Measurements from ENCODE around the gene TTC9C. TPM values are rescaled to one million over a fixed set of nuclear protein-coding genes. Genes with fewer than 3 reads are reported as not detected.
A peak's percentile ranks its signal among the peaks of the same experiment; 100 is the strongest.

The TTC9C gene
- total and polyA plus RNA-seq, 2 donors (not counting 3 experiments of a cell fraction or from before 2014, with no cell fraction given): 27.4 to 43.5 TPM

DNA sequence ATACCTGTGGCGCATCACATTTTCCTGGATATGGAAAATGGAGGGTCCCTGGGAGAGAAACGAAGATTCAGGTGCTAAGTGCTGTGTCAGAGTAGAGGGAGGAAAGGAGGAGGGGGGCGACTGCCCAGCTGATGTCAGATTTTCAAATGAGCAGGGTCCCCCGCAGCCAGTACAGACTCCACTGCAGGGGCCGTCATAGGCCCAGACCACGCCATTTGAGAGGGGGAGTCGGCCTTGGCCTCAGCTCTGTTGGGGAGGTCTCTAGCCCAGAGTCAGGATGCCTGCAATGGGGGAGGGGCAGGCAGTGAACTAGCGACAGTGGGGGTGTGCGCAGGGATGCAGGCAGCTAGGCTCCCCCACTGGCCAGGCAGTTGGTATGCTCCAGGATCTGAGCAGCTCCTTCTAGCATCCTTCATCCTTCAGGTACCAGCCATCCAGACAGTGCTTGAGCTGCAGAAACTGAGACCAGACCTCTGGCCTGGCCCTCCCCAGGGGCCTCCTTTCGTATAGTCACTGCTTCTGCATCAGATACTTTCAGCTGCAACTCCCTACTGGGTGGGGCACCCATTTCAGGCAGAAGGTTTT lies 20.9 kb upstream of the TTC9C start, which contains the start of the genes BSCL2 and GNG3:
TSS of gene BSCL2 (minus strand) at position 148 of the 585 bp plus-strand sequence. CDS start 229 bp downstream, outside the sequence.
TSS of gene GNG3 (plus strand) at position 400 of the 585 bp plus-strand sequence. CDS start 620 bp downstream, outside the sequence.
- no peaks in the 10 kb centered on the region for H3K79me2 ChIP-seq (ENCODE audit: control insufficient read depth, insufficient read depth, low read length)
- H3K4me1 ChIP-seq (ENCODE audit: control insufficient read depth, extremely low read depth, insufficient read depth, low read length): peaks cover 25% of the 10 kb centered on the region
- POLR2A ChIA-PET: interaction anchor here (0.6 kb wide), 1 partner anchor 76 kb away, joined by 7 read pairs; no protein-coding TSS in a partner anchor
- CTCF ChIA-PET: interaction anchor here (1.6 kb wide), 1 partner anchor 42 kb away, joined by 3 read pairs; the partner anchor contains the start of genes C11orf98 and CSKMT
- H3K9ac ChIP-seq (replicated peaks; ENCODE audit: extremely low read depth, insufficient read depth, low read length): no peak within 1 kb of the TSS
- dilution Hi-C loops (cut with MboI; ENCODE audit: extremely low pct_ligation_motif_present, low sequenced_read_pairs): no loop called here
- H3K27me3 ChIP-seq (ENCODE audit: control insufficient read depth in 2 of 2, insufficient read depth in 2 of 2, low read length in 2 of 2): no peaks in the 10 kb centered on the region
- H3K4me3 ChIP-seq (replicated peaks in 1 of 3; ENCODE audit: insufficient read depth in 1 of 3, low read depth in 1 of 3, low read length in 3 of 3): peak within 1 kb of the TSS in 2 of 3 experiments; percentile 41 to 60
- H2AFZ ChIP-seq (ENCODE audit: low read depth, low read length): peak within 1 kb of the TSS; percentile 89
- no TSS peak for BruUV-seq (replicated peaks)
- H3K36me3 ChIP-seq (ENCODE audit: control insufficient read depth in 2 of 2, extremely low read depth in 1 of 2, insufficient read depth in 2 of 2, low read length in 2 of 2): peaks cover 2 to 10% of the 10 kb centered on the region in 2 experiments
- peak within 1 kb of the TSS; percentile 82 for H3K4me2 ChIP-seq (ENCODE audit: insufficient read depth, low read length)
- H3K27ac ChIP-seq (ENCODE audit: insufficient read depth, low read depth, low read length): no peak within 1 kb of the TSS
- no peak for TF ChIP-seq GATA2 (IDR thresholded peaks at IDR 0.05; ENCODE audit: insufficient read depth, insufficient read length, low read depth, low read length)
- TF ChIP-seq FOS (IDR thresholded peaks at IDR 0.05; ENCODE audit: borderline replicate concordance, insufficient read depth, low read length): no peak
- no peak for TF ChIP-seq CTCF (IDR thresholded peaks at IDR 0.05; ENCODE audit: extremely low read depth in 1 of 2, insufficient read depth in 1 of 2, low read depth in 1 of 2, low read length in 2 of 2)
- TF ChIP-seq, protein P1, sequence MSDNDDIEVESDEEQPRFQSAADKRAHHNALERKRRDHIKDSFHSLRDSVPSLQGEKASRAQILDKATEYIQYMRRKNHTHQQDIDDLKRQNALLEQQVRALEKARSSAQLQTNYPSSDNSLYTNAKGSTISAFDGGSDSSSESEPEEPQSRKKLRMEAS (IDR thresholded peaks at IDR 0.05; ENCODE audit: insufficient read depth, insufficient read length): no peak
- no peak for TF ChIP-seq EZH2 (IDR thresholded peaks at IDR 0.05; ENCODE audit: borderline replicate concordance, low read depth, low read length, severe bottlenecking)
- no peak for TF ChIP-seq POLR2A (IDR thresholded peaks at IDR 0.05; ENCODE audit: low read depth, low read length)
- no peak for TF ChIP-seq POLR2AphosphoS5 (IDR thresholded peaks at IDR 0.05; ENCODE audit: insufficient read depth, low read depth, low read length)
- no peak for TF ChIP-seq JUN (IDR thresholded peaks at IDR 0.05; ENCODE audit: borderline replicate concordance, insufficient read depth, insufficient read length, low read depth)
- no peaks in the 10 kb centered on the region for H3K9me3 ChIP-seq (replicated peaks; ENCODE audit: control insufficient read depth, insufficient read depth, low read length)
- intact Hi-C loops (cut with micrococcal nuclease): loop anchor here (2.0 to 5.0 kb wide), 3 partner anchors 40 to 107 kb away; partner anchors contain the start of genes C11orf98, CSKMT, INTS5 and MTA2
- FAIRE-seq (no peak), DNase-seq (ENCODE audit: low read depth, low spot score) (no peak)
- no peaks in the 10 kb centered on the region for H3K9me1 ChIP-seq (replicated peaks; ENCODE audit: control insufficient read depth, extremely low read depth, insufficient read depth, low read length)
- no peaks in the 10 kb centered on the region for H4K20me1 ChIP-seq (replicated peaks; ENCODE audit: control insufficient read depth, extremely low read depth, insufficient read depth, low read length)
